NCI-H146 (cell line): Measurements from ENCODE around the gene BCL2L2.

Source experiments
- DNase-seq: peaks from one replicate; lab custom pipeline; 2025; lab: John Stamatoyannopoulos, UW

Gene BCL2L2

DNA sequence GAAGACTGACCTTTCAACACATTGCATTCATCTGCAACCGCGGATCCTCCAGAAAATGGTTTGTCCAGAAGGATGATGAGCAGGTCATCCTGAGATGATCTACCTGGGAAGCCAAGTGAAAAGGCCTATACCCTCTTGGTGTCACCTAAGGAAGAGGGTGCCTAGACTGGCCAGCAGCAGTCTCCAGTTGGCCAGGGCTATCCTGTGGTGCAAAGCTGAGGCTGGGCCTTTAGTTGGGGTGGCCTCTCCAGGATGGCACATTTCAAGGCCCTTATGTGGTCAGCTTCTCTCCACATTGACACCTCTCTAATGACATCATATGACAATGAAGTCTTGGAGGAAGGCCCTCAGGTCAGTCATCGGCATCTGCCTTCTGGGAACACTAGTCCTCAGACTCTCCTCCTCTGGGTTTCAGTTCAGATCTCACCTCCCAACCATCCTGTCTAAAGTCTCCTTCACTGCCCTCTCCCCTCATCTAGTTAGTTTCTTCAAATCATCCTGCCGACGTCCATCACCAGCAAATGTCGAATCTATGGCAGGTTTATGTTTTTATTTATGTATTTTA is 49.3 kb downstream of the BCL2L2 start:
- DNase-seq: no peak

DNA sequence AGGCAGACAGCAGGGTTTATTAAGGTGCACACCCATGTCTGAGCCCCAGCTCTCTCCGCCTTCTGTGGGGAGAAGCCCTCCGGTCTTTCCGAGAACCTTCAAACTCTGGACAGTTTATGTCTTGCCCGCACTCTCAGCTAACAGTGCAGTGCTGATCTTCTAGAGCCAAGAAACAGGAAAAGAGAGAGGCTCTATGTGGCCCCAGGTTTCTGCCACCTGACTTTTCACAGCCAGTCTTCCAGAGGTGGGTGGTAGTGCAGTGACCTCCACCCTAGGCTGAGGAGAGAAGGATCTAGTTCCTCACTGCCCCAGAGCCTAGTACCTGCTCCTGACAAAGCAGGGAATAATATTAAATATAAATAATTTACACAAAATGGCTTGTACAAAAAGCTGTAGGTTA is 50.0 kb downstream of the BCL2L2 start:
- no peak for DNase-seq

DNA sequence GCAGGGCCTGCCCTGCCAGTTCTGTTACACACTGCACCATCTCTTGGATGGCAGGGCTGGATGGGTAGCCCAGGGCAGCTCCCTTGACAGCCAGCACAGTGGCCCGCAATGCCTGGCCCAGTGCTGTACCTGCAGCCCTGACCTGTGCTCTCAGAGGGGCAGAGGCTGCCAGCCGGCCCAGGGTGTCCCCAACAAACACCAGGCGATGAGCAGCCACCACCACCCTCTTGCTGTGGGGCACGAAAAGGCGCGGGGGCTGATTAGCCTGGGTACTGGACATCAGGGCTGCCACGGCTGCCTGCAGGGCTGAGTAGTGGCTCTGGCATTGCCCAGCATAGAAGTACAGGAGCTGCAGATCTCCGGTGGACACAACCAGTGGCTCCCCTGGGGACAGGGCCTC is 50.6 kb downstream of the BCL2L2 start:
- no peak for DNase-seq

DNA sequence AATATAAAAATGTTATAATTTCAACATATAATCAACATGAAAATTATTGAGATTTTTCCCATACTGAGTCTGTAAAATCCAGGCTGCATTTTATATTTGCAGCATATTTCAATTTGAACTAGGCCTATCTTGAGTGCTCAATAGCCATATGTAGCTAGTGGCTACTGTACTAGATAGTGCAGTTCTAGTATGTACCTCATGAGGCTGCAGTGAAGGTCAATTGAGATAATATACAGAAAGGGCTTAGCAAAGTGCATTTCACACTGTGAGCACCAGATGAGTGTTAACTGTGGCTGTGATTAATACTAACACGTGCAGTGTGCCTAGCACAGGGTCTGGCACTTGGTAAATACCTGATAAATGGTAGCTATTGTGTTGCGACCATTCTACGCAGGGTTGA is 51.4 kb downstream of the BCL2L2 start:
- DNase-seq: no peak

DNA sequence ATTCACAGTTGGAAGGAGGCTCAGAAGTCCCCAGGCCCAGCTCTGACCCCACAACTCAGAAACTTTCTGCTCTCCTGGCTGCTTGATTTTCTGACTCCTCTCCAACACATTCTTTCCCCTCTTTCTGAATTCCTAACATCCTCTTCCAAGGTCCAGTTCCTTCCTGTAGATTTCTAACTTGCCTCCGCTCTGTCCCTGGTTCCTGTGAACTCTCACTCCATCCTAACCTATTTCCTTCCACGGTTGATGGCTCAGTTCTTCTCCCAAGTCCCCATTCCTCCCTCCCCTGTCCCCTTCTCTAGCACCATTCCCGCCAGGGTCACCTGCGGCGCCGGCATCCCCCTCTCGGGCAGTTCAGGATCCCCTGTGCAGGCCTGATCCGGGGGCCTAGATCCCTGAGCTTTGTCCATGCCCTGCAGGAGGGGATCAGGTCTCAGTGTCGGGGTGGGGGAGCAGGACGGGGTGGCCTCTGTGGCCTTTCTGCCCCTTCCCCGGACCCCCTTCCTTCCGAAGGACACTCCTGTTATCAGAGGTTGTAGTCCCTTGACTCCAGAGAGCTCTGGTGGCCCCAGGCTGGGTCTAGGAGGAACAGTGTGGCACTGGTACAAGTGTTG is 52.0 kb downstream of the BCL2L2 start:
- no peak for DNase-seq

DNA sequence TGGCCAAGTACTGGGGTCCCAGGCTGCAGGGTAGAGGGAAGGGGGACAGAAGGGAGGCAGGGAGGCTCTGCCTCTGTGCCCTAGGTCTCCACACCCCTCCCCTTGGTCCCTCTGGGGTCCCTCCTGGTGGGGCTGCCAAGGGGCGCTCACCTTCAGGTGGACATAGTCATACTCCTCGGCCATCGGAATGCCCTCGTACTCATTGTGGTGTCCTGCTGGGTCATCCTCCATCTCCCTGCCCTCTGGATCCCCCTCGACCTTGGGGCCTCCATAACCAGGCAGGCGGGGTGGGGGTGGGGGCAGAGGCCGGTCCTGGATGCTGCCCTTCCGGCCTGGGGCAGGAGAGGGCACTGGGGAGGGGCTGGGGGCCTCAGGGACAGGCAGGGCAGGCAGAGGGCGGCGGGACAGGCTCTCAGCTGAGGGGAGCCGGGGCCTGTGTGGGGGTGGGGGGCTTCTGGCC is 52.6 kb downstream of the BCL2L2 start:
- DNase-seq: no peak

DNA sequence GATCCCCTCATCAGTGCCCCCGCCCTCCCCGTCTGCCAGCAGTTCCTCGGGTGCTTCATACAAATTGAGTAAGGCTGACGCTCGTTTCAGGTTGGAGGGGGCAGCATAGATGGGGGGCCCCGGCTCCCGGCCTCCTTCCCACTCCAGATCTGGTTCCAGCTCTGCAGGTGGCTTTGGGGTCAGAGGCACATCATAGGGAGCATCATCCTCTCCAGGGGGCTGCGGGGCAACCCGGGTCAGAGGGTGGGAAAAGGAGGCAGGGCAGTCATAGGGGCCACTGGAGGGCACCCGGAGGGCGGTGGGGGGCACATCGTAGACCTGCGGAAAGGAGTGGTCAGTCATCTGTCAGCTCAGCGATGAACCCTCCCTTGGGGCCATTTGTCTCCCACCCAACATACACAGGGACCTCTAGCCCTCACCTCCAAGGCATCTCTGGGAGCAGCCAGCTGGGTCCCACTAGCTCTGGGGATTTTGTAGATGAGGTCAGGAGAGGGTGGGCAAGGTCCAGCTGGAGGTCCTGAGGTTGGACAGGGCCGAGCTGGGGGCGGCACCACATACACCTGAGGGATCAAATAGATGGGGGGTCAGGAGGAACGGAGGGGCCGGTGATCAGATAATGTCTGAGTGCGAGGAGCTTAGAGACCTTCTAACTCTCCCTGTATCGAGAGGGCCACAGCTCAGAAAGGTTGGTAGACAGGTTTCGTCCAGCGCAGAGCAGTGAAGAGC is 53.3 kb downstream of the BCL2L2 start:
- DNase-seq: no peak

DNA sequence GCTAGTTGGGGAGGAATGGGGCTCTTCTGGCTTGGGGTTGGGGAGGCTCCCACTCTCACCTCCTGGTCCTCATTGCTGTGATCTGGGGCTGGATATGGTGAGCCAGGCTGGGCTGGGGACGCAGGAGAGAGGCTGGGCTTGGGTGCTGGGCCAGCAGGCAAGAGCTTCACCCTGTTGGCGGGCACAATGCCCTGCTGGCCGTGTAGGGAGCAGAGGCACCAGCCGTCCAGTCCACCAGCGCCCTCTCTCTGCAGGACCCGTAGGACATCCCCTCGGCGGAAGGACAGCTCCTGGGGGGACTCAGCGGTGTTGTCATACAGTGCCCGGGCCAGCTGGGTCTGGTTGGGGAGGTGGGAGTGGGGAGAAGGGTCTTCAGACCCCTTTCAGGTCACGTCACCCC is 53.9 kb downstream of the BCL2L2 start:
- DNase-seq: no peak

DNA sequence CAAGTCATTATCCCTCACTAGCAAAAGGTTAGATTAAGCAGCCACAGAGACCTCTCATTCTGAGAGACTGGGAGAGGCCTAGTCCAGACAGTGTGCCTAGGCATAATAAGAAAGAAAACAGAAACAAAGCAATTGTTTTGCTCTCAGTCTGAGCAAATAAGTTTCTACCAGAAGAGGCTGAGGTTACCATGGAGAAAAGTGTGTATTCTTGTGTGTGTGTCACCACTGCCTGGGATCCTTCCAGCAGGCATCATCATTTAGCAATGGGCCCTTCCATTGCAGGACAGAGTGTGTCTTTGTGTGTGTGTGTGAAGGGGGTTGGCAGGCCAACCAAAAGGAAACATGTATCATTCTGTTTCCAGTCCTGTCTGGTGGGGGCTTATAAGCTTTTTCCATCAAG is 54.7 kb downstream of the BCL2L2 start:
- DNase-seq: no peak
